Brain microvascular endothelial cell (primary cell): ENCODE results near the gene DNAJA3.

ENCODE experiments used
- DNase-seq: peaks from one replicate; pipeline ENCODE4 v3.0.0-alpha.2; 2020
- H3K27ac ChIP-seq: fragments of 250-450 bp; sonication (Bioruptor Pico); 2 replicates; pipeline ENCODE4 v1.5.1; 2020; ENCODE audit warnings: mild to moderate bottlenecking, moderate library complexity
- H3K27me3 ChIP-seq: fragments of 250-450 bp; sonication (Bioruptor Pico); replicated peaks from 2 replicates; pipeline ENCODE4 v1.5.1; 2020; ENCODE audit warnings: mild to moderate bottlenecking
- H3K36me3 ChIP-seq: fragments of 250-450 bp; sonication (Bioruptor Pico); replicated peaks from 2 replicates; pipeline ENCODE4 v1.5.1; 2020; ENCODE audit warnings: mild to moderate bottlenecking
- H3K4me3 ChIP-seq: 2 replicates; pipeline ENCODE4 v1.5.1; 2011; ENCODE audit warnings: low read depth, mild to moderate bottlenecking, control low read depth, low read length, moderate library complexity
- CTCF ChIP-seq: IDR thresholded peaks from 2 replicates; pipeline ENCODE4 v1.5.1; 2011; ENCODE audit warnings: low read depth, mild to moderate bottlenecking, moderate library complexity, low read length, control low read depth, inconsistent platforms; ENCODE audit errors: missing control alignments
- in situ Hi-C: cut with HindIII; loops from 2 replicates; pipeline ENCODE4 v1.10.0; 2017; ENCODE audit warnings: low sequenced_read_pairs, low pct_ligation_motif_present

The DNAJA3 gene

DNA sequence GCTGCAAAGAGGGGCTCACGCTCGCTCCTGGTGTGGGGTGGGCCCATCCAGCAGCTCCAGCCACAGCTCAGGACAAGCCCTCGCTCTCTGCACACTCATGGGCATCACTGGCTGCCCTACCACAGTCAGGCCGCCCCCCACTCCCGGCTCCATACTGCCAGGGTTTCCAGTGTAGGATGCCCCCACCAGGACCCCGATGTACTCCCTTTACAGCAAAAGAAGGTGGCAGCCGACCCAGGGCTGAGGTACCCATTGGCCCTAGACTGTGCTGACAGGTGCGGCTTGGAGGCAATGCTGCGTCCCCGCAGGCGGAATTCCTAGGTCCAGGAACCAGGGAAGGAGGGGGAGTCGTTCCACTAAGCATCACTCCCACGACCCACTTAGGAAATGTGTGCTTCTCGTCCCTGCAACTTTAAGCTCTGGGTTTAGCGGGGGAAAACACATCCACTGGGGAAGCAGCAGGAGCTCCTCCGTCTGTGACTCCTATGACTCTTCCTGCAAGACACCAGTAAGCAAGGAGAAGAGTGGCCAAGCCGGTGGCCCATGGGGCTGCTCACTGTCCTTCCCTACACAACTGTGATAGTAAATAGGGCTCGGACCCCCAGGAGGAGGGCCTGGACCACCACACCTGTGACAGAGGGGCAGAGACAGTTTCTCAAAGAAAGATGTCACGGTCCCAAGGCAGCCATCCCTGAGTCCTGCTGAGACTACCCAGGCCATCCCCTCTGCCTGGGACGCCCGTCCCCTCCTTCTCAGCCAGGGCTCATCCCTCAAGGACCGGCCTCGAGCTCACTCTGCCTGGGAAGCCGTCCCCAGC is 22.3 kb upstream of the DNAJA3 start:
- Histone ChIP-seq H3K27ac (no peak overlapping the region), H3K27me3 (no peaks in the 10 kb centered on the region), H3K4me3 (no peak overlapping the region), H3K36me3 (peaks cover 34% of the 10 kb centered on the region)
- TF ChIP-seq CTCF: no peak
- no peak for DNase-seq
- in situ Hi-C loops: no loop called here

- peaks cover 37% of the 10 kb centered on the region for H3K36me3 ChIP-seq
- H3K27me3 ChIP-seq: no peaks in the 10 kb centered on the region
- no peak for DNase-seq
- TF ChIP-seq CTCF: peak; percentile 90
- H3K4me3 ChIP-seq: no peak overlapping the region
- H3K27ac ChIP-seq: no peak overlapping the region
- in situ Hi-C loops: no loop called here
Observed at GRCh38 chr16:4404247-4404966, 21.3 kb upstream of the DNAJA3 start.

DNA sequence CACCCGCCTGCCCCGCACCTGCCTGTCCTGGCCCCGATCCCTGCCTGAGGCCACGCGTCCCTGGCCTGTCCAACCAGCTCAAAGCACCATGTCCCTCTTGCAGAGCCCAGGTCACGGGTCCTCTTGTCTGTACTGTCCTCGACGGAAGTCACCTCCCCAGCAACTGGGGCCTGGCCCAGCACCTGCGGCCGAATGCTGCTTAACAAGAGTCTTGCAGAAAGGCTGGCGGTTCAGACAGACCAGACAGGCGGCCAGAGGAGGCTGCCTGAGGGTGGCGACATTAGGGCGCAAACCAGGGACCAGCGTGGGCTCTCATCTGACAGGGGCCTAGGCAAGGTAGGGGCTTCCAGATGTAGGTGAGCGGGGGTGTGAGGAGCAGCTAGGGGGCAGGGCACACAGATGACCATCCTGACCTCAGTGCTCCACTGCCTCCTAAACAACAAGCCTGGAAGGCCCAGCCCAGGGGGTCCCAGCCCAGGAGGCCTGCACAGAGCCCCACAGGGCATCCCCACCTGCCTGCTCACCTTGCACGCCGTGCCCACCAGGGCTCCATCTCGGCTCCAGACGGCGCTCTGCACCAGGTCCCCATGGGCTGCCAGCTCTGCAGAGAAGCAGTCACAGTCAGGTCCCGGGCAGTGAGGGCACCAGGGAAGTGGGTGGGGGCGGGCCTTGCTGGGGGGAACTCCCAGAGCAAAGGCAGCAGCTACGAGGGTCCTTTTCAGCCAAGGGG is 20.5 kb upstream of the DNAJA3 start:
- in situ Hi-C loops: no loop called here
- no peak for TF ChIP-seq CTCF
- H3K36me3 ChIP-seq: peaks cover 43% of the 10 kb centered on the region
- H3K27me3 ChIP-seq: no peaks in the 10 kb centered on the region
- DNase-seq: no peak
- no peak overlapping the region for H3K27ac ChIP-seq
- H3K4me3 ChIP-seq: no peak overlapping the region

DNA sequence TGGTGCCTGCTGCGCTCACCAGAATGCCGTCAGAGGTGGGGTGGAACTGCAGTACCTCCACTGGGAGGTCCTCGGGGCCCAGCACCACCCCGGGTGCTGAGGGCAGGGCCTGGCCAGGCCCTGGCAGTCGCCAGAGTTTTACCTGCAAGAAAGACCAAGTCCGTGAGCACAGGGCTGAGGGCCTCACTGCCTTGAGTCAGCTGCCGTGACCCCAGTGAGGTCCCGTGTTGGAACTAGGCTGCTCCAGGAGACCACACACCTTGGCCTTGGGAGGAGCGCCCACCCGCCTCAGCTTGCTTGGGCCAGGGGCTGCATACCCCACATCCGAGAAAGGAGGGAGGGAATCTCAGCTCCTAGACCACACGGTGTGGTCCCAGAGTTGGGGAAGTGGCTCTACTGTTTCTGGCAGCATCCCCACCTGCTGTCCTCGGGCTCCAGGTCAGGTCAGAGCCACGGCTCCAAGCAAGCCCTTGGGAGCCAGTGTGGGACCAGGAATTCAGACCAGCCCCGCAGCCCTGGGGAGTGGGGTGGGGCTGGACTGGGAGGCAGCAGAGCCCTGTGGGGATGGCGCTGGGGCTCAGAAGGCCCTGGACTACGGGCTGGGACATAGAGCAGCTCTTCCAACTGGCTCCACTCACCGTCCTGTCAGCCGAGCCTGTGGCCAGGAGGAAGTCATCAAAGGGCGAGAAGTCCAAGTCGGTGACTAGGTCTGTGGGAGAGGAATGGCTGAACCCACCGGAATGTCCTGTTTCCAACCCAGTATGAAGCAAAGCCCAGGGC is 17.9 kb upstream of the DNAJA3 start:
- in situ Hi-C loops: no loop called here
- H3K27me3 ChIP-seq: no peaks in the 10 kb centered on the region
- H3K27ac ChIP-seq: no peak overlapping the region
- H3K4me3 ChIP-seq: no peak overlapping the region
- H3K36me3 ChIP-seq: peaks cover 39% of the 10 kb centered on the region
- TF ChIP-seq CTCF: no peak
- DNase-seq: no peak

- peaks cover 36% of the 10 kb centered on the region for H3K36me3 ChIP-seq
- DNase-seq: no peak
- no peak for TF ChIP-seq CTCF
Observed at GRCh38 chr16:4408323-4408690, 17.4 kb upstream of the DNAJA3 start.

More at GRCh38 chr16:4408323-4408690, 17.4 kb upstream of the DNAJA3 start:
- no peaks in the 10 kb centered on the region for H3K27me3 ChIP-seq
- H3K4me3 ChIP-seq: no peak overlapping the region
- in situ Hi-C loops: no loop called here
- no peak overlapping the region for H3K27ac ChIP-seq
